ENCODE measurements around the gene GCLM. TPM values are rescaled to one million over a fixed set of nuclear protein-coding genes. Genes with fewer than 3 reads are reported as not detected.

GCLM gene
- polyA plus RNA-seq, 3 donors, result 1.2 to 4.4 (median 3.2) TPM

DNA sequence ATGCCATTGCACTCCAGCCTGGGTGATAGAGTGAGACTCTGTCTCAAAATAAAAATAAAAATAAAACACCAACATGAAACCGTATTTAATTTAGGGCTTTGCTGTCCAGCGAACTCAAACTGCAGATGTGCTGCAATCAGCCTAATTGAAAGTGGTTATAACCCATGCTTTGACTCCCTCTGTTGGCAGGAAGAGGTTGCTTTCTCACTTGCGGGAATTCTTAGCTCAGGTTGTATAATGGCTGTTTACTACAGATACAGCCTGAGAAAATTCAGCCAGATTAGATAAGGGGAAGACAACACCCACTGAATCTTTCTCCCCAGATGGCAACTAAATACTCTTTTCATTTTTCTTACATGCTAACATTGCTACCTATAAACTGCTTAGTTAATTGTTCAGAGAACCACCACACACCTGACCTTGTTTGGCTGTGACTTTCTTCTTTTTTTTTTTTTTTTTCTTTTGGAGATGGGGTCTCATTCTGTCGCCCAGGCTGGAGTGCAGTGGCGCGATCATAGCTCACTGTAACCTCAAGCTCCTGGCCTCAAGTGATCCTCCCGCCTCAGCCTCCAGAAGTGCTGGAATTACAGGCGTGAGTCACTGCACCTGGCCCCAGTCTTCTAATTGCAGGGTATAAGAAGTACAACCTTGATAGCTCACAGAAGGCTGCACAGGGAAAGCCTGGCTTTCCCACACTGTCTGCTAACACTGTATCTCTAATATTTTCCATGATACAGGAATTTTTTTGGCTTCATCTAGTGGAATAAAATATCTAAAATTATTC is 64.8 kb downstream of the GCLM start:
- H3K4me3 ChIP-seq (replicated peaks in 1 of 3; ENCODE audit: low read depth in 2 of 3, low read length in 3 of 3), result no peak overlapping the region
- H3K79me2 ChIP-seq (ENCODE audit: insufficient read depth, low read length), result no peaks in the 10 kb centered on the region
- H3K9me3 ChIP-seq (replicated peaks in 1 of 2; ENCODE audit: control insufficient read depth in 1 of 2, insufficient read depth in 1 of 2, low read length in 2 of 2), result no peaks in the 10 kb centered on the region
- Mint-ChIP-seq H3K27me3 (ENCODE audit: low read depth in 3 of 3) (peaks cover 0 to 4% (median 0%) of the 10 kb centered on the region in 3 donors), H3K4me3 (no peak overlapping the region), H3K4me1 (peaks cover 32% of the 10 kb centered on the region), H3K27ac (no peak overlapping the region), H3K9me3 (no peaks in the 10 kb centered on the region), H3K36me3 (peaks cover 0 to 3% of the 10 kb centered on the region in 2 donors)
- WGBS (ENCODE audit: insufficient coverage), result 63% methylated on average over 5 of the region's 8 CpGs
- H3K9ac ChIP-seq (ENCODE audit: insufficient read depth, low read length, poor library complexity, severe bottlenecking), result no peak overlapping the region
- no peaks in the 10 kb centered on the region for H3K36me3 ChIP-seq (replicated peaks in 1 of 2; ENCODE audit: control insufficient read depth in 1 of 2, insufficient read depth in 2 of 2, low read length in 2 of 2)
- DNase-seq, result peak; percentile 48 to 68 (median 60)
- H3K4me2 ChIP-seq (replicated peaks; ENCODE audit: extremely low read depth, low read length, poor library complexity, severe bottlenecking), result no peak overlapping the region
- no peaks in the 10 kb centered on the region for H3K27me3 ChIP-seq (ENCODE audit: control insufficient read depth in 2 of 2, insufficient read depth in 2 of 2, low read length in 2 of 2)
- no peaks in the 10 kb centered on the region for H4K20me1 ChIP-seq (ENCODE audit: insufficient read depth, low read length)
- H3K4me1 ChIP-seq (ENCODE audit: control insufficient read depth in 1 of 2, insufficient read depth in 2 of 2, low read length in 2 of 2), result peaks cover 21 to 41% of the 10 kb centered on the region in 2 donors
- H2AFZ ChIP-seq (ENCODE audit: insufficient read depth, low read depth, low read length, poor library complexity, severe bottlenecking), result no peak overlapping the region
- intact Hi-C loops (cut with micrococcal nuclease), result loop anchor here (5.0 to 10.0 kb wide), 6 partner anchors 152 to 540 kb away; partner anchors contain the start of gene DR1 (in 1 of the 2)
- TF ChIP-seq, protein P1, sequence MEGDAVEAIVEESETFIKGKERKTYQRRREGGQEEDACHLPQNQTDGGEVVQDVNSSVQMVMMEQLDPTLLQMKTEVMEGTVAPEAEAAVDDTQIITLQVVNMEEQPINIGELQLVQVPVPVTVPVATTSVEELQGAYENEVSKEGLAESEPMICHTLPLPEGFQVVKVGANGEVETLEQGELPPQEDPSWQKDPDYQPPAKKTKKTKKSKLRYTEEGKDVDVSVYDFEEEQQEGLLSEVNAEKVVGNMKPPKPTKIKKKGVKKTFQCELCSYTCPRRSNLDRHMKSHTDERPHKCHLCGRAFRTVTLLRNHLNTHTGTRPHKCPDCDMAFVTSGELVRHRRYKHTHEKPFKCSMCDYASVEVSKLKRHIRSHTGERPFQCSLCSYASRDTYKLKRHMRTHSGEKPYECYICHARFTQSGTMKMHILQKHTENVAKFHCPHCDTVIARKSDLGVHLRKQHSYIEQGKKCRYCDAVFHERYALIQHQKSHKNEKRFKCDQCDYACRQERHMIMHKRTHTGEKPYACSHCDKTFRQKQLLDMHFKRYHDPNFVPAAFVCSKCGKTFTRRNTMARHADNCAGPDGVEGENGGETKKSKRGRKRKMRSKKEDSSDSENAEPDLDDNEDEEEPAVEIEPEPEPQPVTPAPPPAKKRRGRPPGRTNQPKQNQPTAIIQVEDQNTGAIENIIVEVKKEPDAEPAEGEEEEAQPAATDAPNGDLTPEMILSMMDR (IDR thresholded peaks at IDR 0.05), result peak; percentile 63
- H3K27ac ChIP-seq (ENCODE audit: low read depth in 1 of 2, low read length in 2 of 2), result no peak overlapping the region

DNA sequence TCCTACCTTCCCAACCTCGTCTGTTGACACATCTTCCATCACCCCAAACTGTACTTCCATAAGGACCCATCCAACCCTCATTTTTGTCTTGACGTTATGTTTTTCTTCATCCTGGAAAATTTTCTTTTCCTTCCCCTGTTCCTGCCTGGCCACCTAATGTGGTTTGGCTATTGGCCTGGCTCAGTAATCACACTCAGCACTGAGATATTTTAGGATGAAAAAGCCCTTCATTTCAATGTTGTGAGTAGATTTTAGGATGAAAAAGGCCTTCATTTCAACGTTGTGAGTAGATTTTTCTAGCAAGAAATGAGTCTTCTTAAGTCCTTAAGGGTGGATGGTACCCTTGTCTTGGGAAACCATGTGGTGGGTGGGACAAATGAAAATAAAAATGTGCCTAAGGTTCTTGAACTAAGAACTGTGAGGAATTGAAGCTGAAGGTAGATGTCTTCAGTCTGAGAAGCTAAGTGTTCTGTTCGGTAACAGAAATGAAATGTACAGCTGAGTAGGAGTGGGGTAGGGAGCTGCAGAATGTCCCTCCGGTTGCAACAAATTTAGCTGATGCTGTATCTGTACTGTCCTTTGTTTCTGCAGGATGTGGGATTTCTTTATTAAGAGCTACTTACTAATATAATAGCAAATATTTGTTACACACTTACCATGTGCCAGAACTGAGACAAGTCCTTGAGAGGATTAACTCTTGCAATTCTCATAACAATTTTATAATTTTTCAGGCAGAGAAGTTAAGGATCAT is 66.3 kb downstream of the GCLM start:
- no peak overlapping the region for H3K9ac ChIP-seq (ENCODE audit: insufficient read depth, low read length, poor library complexity, severe bottlenecking)
- no peaks in the 10 kb centered on the region for H4K20me1 ChIP-seq (ENCODE audit: insufficient read depth, low read length)
- no peak overlapping the region for H3K4me3 Mint-ChIP-seq
- DNase-seq, result no peak
- H3K4me1 ChIP-seq (ENCODE audit: control insufficient read depth in 1 of 2, insufficient read depth in 2 of 2, low read length in 2 of 2), result peaks cover 25 to 34% of the 10 kb centered on the region in 2 donors
- no peak overlapping the region for H3K27ac ChIP-seq (ENCODE audit: low read depth in 1 of 2, low read length in 2 of 2)
- WGBS (ENCODE audit: insufficient coverage), result 90% methylated on average over 3 of the region's 5 CpGs
- no peak overlapping the region for H3K27ac Mint-ChIP-seq
- TF ChIP-seq, protein P1 (IDR thresholded peaks at IDR 0.05), result no peak
- H3K27me3 ChIP-seq (ENCODE audit: control insufficient read depth in 2 of 2, insufficient read depth in 2 of 2, low read length in 2 of 2), result no peaks in the 10 kb centered on the region
- H3K4me2 ChIP-seq (replicated peaks; ENCODE audit: extremely low read depth, low read length, poor library complexity, severe bottlenecking), result no peak overlapping the region
- no peak overlapping the region for H3K4me3 ChIP-seq (replicated peaks in 1 of 3; ENCODE audit: low read depth in 2 of 3, low read length in 3 of 3)
- intact Hi-C loops (cut with micrococcal nuclease), result loop anchor here (10.0 kb wide), 5 partner anchors 208 to 538 kb away; partner anchors contain the start of gene DR1 (in 1 of the 2)
- H3K79me2 ChIP-seq (ENCODE audit: insufficient read depth, low read length), result no peaks in the 10 kb centered on the region
- peaks cover 0 to 4% (median 0%) of the 10 kb centered on the region in 3 donors for H3K27me3 Mint-ChIP-seq (ENCODE audit: low read depth in 3 of 3)
- no peaks in the 10 kb centered on the region for H3K36me3 ChIP-seq (replicated peaks in 1 of 2; ENCODE audit: control insufficient read depth in 1 of 2, insufficient read depth in 2 of 2, low read length in 2 of 2)
- H2AFZ ChIP-seq (ENCODE audit: insufficient read depth, low read depth, low read length, poor library complexity, severe bottlenecking), result no peak overlapping the region
- peaks cover 41% of the 10 kb centered on the region for H3K4me1 Mint-ChIP-seq
- no peaks in the 10 kb centered on the region for H3K9me3 Mint-ChIP-seq
- H3K9me3 ChIP-seq (replicated peaks in 1 of 2; ENCODE audit: control insufficient read depth in 1 of 2, insufficient read depth in 1 of 2, low read length in 2 of 2), result no peaks in the 10 kb centered on the region
- peaks cover 0 to 3% of the 10 kb centered on the region in 2 donors for H3K36me3 Mint-ChIP-seq

Measured in CD14-positive monocyte (primary cell).